ENCODE measurements around the gene MYLK4.

The MYLK4 gene

DNA sequence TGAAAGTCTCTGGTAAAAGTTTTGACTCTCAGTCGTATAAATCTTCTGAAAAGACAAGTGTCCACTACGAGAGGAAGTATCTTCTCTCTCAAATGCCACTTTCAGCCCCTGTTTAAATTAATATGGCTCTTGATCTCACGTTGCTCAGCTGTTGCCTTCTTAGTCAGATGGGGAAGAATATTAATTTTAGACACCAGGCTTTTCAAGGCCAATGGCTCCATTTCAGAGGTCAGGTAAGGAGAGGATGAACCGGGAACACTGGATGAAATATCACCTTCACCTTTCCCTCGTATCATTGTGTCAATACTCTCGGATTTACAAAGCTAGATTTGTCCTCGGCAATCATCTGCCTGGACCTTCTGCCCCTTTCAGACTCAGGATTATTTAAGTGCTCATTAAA is at the start of gene MYLK4:
Gene MYLK4 (minus strand): TSS at position 91 of the 400 bp plus-strand sequence. CDS start 1,628 bp downstream, outside the sequence.
- no peak for DNase-seq
- intact Hi-C loops (cut with DNase I) = no loop called here

GRCh38 chr6:2799936-2800527 is 49.3 kb upstream of the MYLK4 start:
- intact Hi-C loops (cut with DNase I) = no loop called here
- DNase-seq = peak in 1 of 10 donors; percentile 26

- intact Hi-C loops (cut with DNase I) = no loop called here
- DNase-seq = no peak
These were observed 47.9 kb upstream of the MYLK4 start for GRCh38 chr6:2798586-2799134.

- intact Hi-C loops (cut with DNase I) = no loop called here
- DNase-seq = no peak
These were observed 46.9 kb upstream of the MYLK4 start for GRCh38 chr6:2797564-2798031.

- DNase-seq = no peak
- intact Hi-C loops (cut with DNase I) = no loop called here
These were observed 46.1 kb upstream of the MYLK4 start for GRCh38 chr6:2796861-2797260.

DNA sequence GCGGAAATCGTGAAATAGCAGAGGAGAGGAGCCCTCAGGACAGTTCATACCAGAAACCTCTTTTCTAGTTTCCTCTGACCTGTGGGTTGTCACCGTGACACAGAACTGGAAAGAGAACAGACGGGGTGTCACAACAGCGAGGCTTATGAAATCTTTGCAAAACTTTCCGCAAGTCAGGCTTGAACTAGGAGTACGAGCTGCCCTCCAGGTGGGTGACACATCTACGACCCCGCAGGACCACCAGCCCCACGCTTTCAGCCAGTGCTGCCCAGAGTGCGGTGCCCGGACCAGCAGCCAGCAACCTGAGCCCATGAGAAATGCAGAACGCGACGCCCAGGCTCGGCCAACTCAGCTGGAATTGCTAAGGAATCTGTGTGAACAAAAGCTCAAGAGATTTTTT is 45.2 kb upstream of the MYLK4 start:
- intact Hi-C loops (cut with DNase I) = no loop called here
- no peak for DNase-seq

DNA sequence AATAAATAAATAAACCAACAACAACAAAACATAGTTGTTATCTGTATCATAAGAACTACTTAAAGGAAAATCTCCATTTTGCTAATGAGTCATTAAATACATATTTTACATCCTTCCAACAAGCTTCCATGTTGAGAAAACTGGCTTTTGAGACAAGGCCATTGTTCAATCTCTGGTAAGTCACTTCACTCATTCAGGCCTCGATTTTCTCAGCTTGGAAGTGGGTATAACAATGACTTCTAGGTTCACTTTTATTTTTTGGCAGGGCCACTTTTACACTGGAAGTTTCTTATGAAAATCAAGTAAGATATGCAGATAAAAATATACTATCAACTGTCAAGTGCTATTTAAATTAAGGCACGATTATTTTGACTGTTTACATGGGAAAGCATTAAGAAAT is 44.4 kb upstream of the MYLK4 start:
- DNase-seq = no peak
- intact Hi-C loops (cut with DNase I) = no loop called here

DNA sequence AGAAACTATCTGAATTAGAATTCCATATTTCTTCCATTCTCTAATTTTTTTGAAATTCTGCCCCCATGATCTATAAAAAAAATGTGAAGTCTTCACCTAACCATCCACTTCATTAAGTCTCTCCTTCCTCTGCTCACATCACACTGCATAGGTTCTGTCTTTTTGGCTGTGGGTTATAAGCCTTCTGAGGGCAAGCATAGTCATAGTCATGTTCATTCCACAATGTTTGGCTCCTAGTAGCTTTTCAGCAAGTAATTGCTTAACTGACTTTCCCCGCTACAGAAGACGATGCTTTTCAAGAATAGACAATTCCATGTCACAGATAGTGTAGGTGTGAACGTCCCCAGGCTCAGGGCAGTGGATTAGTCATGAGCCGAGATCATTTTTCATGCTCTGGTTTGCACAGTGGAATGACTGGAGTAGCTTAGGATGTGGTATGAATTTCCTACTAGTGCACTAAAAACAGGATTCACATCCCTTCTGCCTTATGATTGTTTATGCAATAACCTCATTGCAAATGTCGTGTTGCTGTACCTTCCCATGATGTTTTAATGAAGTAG is 43.5 kb upstream of the MYLK4 start:
- intact Hi-C loops (cut with DNase I) = loop anchor here (5.0 kb wide), 1 partner anchor 63 kb away; no protein-coding TSS in a partner anchor
- DNase-seq = no peak

DNA sequence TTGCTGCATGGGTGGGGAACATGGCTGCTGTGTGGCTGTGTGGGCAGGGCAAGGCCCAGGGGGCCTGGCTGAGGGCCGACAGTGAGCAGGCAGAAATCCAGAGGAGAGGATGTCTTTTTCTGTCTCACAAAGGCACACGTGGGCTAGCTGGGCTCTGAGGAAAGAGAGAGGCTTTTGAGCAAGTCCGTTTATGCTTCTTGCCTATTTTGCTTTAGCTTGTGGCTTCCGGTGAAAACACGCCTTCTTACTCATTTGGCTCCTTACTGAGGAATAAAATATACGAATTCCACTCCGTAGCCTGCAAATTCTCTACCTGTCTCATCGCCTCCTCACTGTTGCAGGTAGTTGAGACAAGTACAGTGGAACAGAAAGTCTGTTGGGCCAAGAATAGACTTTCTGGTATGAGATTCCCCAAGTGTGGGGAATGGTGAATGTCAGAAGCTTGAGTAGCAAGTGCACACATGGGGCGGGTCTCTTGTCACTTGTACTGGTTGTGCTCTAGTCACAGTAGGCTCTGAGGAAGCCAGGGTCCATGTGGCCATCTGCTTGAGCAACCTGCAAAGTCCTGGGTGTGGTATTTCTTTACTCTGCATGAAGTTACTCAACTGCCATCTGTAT is 42.9 kb upstream of the MYLK4 start:
- intact Hi-C loops (cut with DNase I) = loop anchor here (5.0 kb wide), 1 partner anchor 64 kb away; no protein-coding TSS in a partner anchor
- peak in 2 of 10 donors; percentile 52 to 83 for DNase-seq

GRCh38 chr6:2792330-2793110 is 41.8 kb upstream of the MYLK4 start:
- intact Hi-C loops (cut with DNase I) = loop anchor here (5.0 kb wide), 1 partner anchor 65 kb away; no protein-coding TSS in a partner anchor
- DNase-seq = no peak

GRCh38 chr6:2791450-2791974 is 40.8 kb upstream of the MYLK4 start:
- DNase-seq = no peak
- intact Hi-C loops (cut with DNase I) = loop anchor here (1.0 to 5.0 kb wide), 2 partner anchors 50 to 66 kb away; partner anchors contain the start of gene SERPINB1

- DNase-seq = peak in 5 of 10 donors; percentile 62 to 93 (median 64)
- intact Hi-C loops (cut with DNase I) = loop anchor here (1.0 to 5.0 kb wide), 2 partner anchors 50 to 66 kb away; partner anchors contain the start of gene SERPINB1
These were observed 40.1 kb upstream of the MYLK4 start for GRCh38 chr6:2790588-2791449.

- no peak for DNase-seq
- intact Hi-C loops (cut with DNase I) = no loop called here
These were observed 35.5 kb upstream of the MYLK4 start for GRCh38 chr6:2786269-2786668.

- peak in 1 of 10 donors; percentile 59 for DNase-seq
- intact Hi-C loops (cut with DNase I) = no loop called here
These were observed 34.2 kb upstream of the MYLK4 start for GRCh38 chr6:2784930-2785329.

DNA sequence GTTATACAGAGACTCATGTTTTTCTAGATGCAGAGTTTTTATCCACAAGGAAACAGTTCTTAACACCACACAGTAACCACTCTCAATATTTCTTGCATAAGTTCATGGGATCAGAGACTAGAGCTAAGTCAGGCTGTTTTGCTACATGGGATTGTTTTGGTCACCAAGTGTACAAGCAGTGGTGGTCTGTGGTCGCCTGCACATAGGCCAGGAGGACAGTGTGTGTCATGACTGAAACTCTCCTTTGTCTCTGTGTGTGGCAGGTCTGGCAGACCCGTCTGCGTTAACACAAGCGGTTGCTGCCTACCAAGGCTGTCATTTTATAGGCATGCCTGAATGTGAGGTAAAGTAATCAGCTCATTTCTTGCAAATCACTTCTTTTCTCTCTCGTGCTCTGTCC is 33.3 kb upstream of the MYLK4 start:
- intact Hi-C loops (cut with DNase I) = no loop called here
- peak in 1 of 10 donors; percentile 16 for DNase-seq

- DNase-seq = peak in 1 of 10 donors; percentile 86
- intact Hi-C loops (cut with DNase I) = no loop called here
These were observed 32.7 kb upstream of the MYLK4 start for GRCh38 chr6:2783188-2783963.

- intact Hi-C loops (cut with DNase I) = no loop called here
- DNase-seq = peak in 1 of 10 donors; percentile 63
These were observed 32.1 kb upstream of the MYLK4 start for GRCh38 chr6:2782825-2783187.

- intact Hi-C loops (cut with DNase I) = no loop called here
- DNase-seq = peak in 1 of 10 donors; percentile 71
These were observed 31.6 kb upstream of the MYLK4 start for GRCh38 chr6:2782356-2782708.
